ENCODE data around the gene SETD1A.

SETD1A gene

GRCh38 chr16:30997725-30998711 is 40.5 kb downstream of the SETD1A start:
- Histone ChIP-seq H3K27me3 (ENCODE audit: control insufficient read depth in 5 of 5, insufficient read depth in 4 of 5, low read length in 5 of 5) (peaks cover 0 to 3% (median 0%) of the 10 kb centered on the region in 5 donors), H3K4me1 (ENCODE audit: control insufficient read depth in 5 of 5, insufficient read depth in 5 of 5, low read length in 5 of 5) (peaks cover 8 to 55% (median 36%) of the 10 kb centered on the region in 5 donors), H3K4me3 (ENCODE audit: low read depth in 1 of 5, low read length in 5 of 5) (peak overlapping the region in 4 of 5 donors; percentile 43 to 85 (median 68)), H3K9ac (ENCODE audit: low read length in 5 of 5) (peak overlapping the region in 4 of 5 donors; percentile 41 to 80 (median 68)), H3K27ac (ENCODE audit: low read depth, low read length) (peak overlapping the region; percentile 88), H3K36me3 (ENCODE audit: control insufficient read depth in 5 of 5, insufficient read depth in 5 of 5, low read length in 5 of 5) (no peaks in the 10 kb centered on the region), H3K9me3 (ENCODE audit: control insufficient read depth in 5 of 5, low read length in 5 of 5) (no peaks in the 10 kb centered on the region)

- Histone ChIP-seq H3K4me1 (ENCODE audit: control insufficient read depth in 5 of 5, insufficient read depth in 5 of 5, low read length in 5 of 5) (peaks cover 8 to 55% (median 36%) of the 10 kb centered on the region in 5 donors), H3K36me3 (ENCODE audit: control insufficient read depth in 5 of 5, insufficient read depth in 5 of 5, low read length in 5 of 5) (no peaks in the 10 kb centered on the region), H3K9me3 (ENCODE audit: control insufficient read depth in 5 of 5, low read length in 5 of 5) (no peaks in the 10 kb centered on the region), H3K4me3 (ENCODE audit: low read depth in 1 of 5, low read length in 5 of 5) (no peak overlapping the region), H3K27me3 (ENCODE audit: control insufficient read depth in 5 of 5, insufficient read depth in 4 of 5, low read length in 5 of 5) (peaks cover 0 to 3% (median 0%) of the 10 kb centered on the region in 5 donors), H3K9ac (ENCODE audit: low read length in 5 of 5) (peak overlapping the region in 2 of 5 donors; percentile 48 to 53), H3K27ac (ENCODE audit: low read depth, low read length) (peak overlapping the region; percentile 88)
Observed at GRCh38 chr16:30998852-30999761, 41.6 kb downstream of the SETD1A start.

GRCh38 chr16:31000671-31001382 is 43.3 kb downstream of the SETD1A start:
- Histone ChIP-seq H3K27me3 (ENCODE audit: control insufficient read depth in 5 of 5, insufficient read depth in 4 of 5, low read length in 5 of 5) (peaks cover 0 to 3% (median 0%) of the 10 kb centered on the region in 5 donors), H3K9me3 (ENCODE audit: control insufficient read depth in 5 of 5, low read length in 5 of 5) (no peaks in the 10 kb centered on the region), H3K27ac (ENCODE audit: low read depth, low read length) (no peak overlapping the region), H3K36me3 (ENCODE audit: control insufficient read depth in 5 of 5, insufficient read depth in 5 of 5, low read length in 5 of 5) (no peaks in the 10 kb centered on the region), H3K4me3 (ENCODE audit: low read depth in 1 of 5, low read length in 5 of 5) (no peak overlapping the region), H3K4me1 (ENCODE audit: control insufficient read depth in 5 of 5, insufficient read depth in 5 of 5, low read length in 5 of 5) (peaks cover 8 to 55% (median 36%) of the 10 kb centered on the region in 5 donors), H3K9ac (ENCODE audit: low read length in 5 of 5) (no peak overlapping the region)

- H3K36me3 ChIP-seq (ENCODE audit: control insufficient read depth in 5 of 5, insufficient read depth in 5 of 5, low read length in 5 of 5) = no peaks in the 10 kb centered on the region
- H3K27me3 ChIP-seq (ENCODE audit: control insufficient read depth in 5 of 5, insufficient read depth in 4 of 5, low read length in 5 of 5) = peaks cover 0 to 8% (median 0%) of the 10 kb centered on the region in 5 donors
- peaks cover 0 to 2% (median 0%) of the 10 kb centered on the region in 5 donors for H3K9me3 ChIP-seq (ENCODE audit: control insufficient read depth in 5 of 5, low read length in 5 of 5)
- no peak overlapping the region for H3K27ac ChIP-seq (ENCODE audit: low read depth, low read length)
- H3K4me3 ChIP-seq (ENCODE audit: low read depth in 1 of 5, low read length in 5 of 5) = no peak overlapping the region
- peaks cover 8 to 49% (median 30%) of the 10 kb centered on the region in 5 donors for H3K4me1 ChIP-seq (ENCODE audit: control insufficient read depth in 5 of 5, insufficient read depth in 5 of 5, low read length in 5 of 5)
- H3K9ac ChIP-seq (ENCODE audit: low read length in 5 of 5) = peak overlapping the region in 1 of 5 donors; percentile 0
Observed at GRCh38 chr16:31001507-31002249, 44.1 kb downstream of the SETD1A start.

GRCh38 chr16:31002250-31002700 is 44.7 kb downstream of the SETD1A start:
- no peak overlapping the region for H3K27ac ChIP-seq (ENCODE audit: low read depth, low read length)

GRCh38 chr16:31002862-31003341 is 45.3 kb downstream of the SETD1A start:
- Histone ChIP-seq H3K9me3 (ENCODE audit: control insufficient read depth in 5 of 5, low read length in 5 of 5) (peaks cover 0 to 2% (median 0%) of the 10 kb centered on the region in 5 donors), H3K4me3 (ENCODE audit: low read depth in 1 of 5, low read length in 5 of 5) (no peak overlapping the region), H3K27ac (ENCODE audit: low read depth, low read length) (no peak overlapping the region), H3K9ac (ENCODE audit: low read length in 5 of 5) (peak overlapping the region in 1 of 5 donors; percentile 5), H3K36me3 (ENCODE audit: control insufficient read depth in 5 of 5, insufficient read depth in 5 of 5, low read length in 5 of 5) (no peaks in the 10 kb centered on the region), H3K4me1 (ENCODE audit: control insufficient read depth in 5 of 5, insufficient read depth in 5 of 5, low read length in 5 of 5) (peaks cover 4 to 39% (median 19%) of the 10 kb centered on the region in 5 donors), H3K27me3 (ENCODE audit: control insufficient read depth in 5 of 5, insufficient read depth in 4 of 5, low read length in 5 of 5) (peaks cover 0 to 14% (median 7%) of the 10 kb centered on the region in 5 donors)

More at GRCh38 chr16:31002250-31002700, 44.7 kb downstream of the SETD1A start:
- H3K4me1 ChIP-seq (ENCODE audit: control insufficient read depth in 5 of 5, insufficient read depth in 5 of 5, low read length in 5 of 5) = peaks cover 8 to 45% (median 26%) of the 10 kb centered on the region in 5 donors
- H3K27me3 ChIP-seq (ENCODE audit: control insufficient read depth in 5 of 5, insufficient read depth in 4 of 5, low read length in 5 of 5) = peaks cover 0 to 12% (median 5%) of the 10 kb centered on the region in 5 donors
- H3K9me3 ChIP-seq (ENCODE audit: control insufficient read depth in 5 of 5, low read length in 5 of 5) = peaks cover 0 to 2% (median 0%) of the 10 kb centered on the region in 5 donors
- no peaks in the 10 kb centered on the region for H3K36me3 ChIP-seq (ENCODE audit: control insufficient read depth in 5 of 5, insufficient read depth in 5 of 5, low read length in 5 of 5)
- peak overlapping the region in 1 of 5 donors; percentile 5 for H3K9ac ChIP-seq (ENCODE audit: low read length in 5 of 5)
- H3K4me3 ChIP-seq (ENCODE audit: low read depth in 1 of 5, low read length in 5 of 5) = no peak overlapping the region

GRCh38 chr16:31003744-31004143 is 46.2 kb downstream of the SETD1A start:
- H3K4me1 ChIP-seq (ENCODE audit: control insufficient read depth in 5 of 5, insufficient read depth in 5 of 5, low read length in 5 of 5) = peaks cover 4 to 31% (median 11%) of the 10 kb centered on the region in 5 donors
- no peak overlapping the region for H3K9ac ChIP-seq (ENCODE audit: low read length in 5 of 5)
- peaks cover 0 to 2% (median 0%) of the 10 kb centered on the region in 5 donors for H3K9me3 ChIP-seq (ENCODE audit: control insufficient read depth in 5 of 5, low read length in 5 of 5)
- no peak overlapping the region for H3K4me3 ChIP-seq (ENCODE audit: low read depth in 1 of 5, low read length in 5 of 5)
- no peaks in the 10 kb centered on the region for H3K36me3 ChIP-seq (ENCODE audit: control insufficient read depth in 5 of 5, insufficient read depth in 5 of 5, low read length in 5 of 5)
- peaks cover 5 to 14% (median 7%) of the 10 kb centered on the region in 5 donors for H3K27me3 ChIP-seq (ENCODE audit: control insufficient read depth in 5 of 5, insufficient read depth in 4 of 5, low read length in 5 of 5)
- no peak overlapping the region for H3K27ac ChIP-seq (ENCODE audit: low read depth, low read length)

GRCh38 chr16:31004658-31005057 is 47.1 kb downstream of the SETD1A start:
- H3K27me3 ChIP-seq (ENCODE audit: control insufficient read depth in 5 of 5, insufficient read depth in 4 of 5, low read length in 5 of 5) = peaks cover 11 to 21% (median 14%) of the 10 kb centered on the region in 5 donors
- no peak overlapping the region for H3K4me3 ChIP-seq (ENCODE audit: low read depth in 1 of 5, low read length in 5 of 5)
- H3K9ac ChIP-seq (ENCODE audit: low read length in 5 of 5) = no peak overlapping the region
- peaks cover 0 to 22% (median 2%) of the 10 kb centered on the region in 5 donors for H3K4me1 ChIP-seq (ENCODE audit: control insufficient read depth in 5 of 5, insufficient read depth in 5 of 5, low read length in 5 of 5)
- no peaks in the 10 kb centered on the region for H3K36me3 ChIP-seq (ENCODE audit: control insufficient read depth in 5 of 5, insufficient read depth in 5 of 5, low read length in 5 of 5)
- H3K27ac ChIP-seq (ENCODE audit: low read depth, low read length) = no peak overlapping the region
- H3K9me3 ChIP-seq (ENCODE audit: control insufficient read depth in 5 of 5, low read length in 5 of 5) = peaks cover 0 to 2% (median 0%) of the 10 kb centered on the region in 5 donors
